ENCODE measurements around the gene RBM15B.
"Not testable (repeated sequence)": the region's sequence is repeated elsewhere in the genome, so short reads cannot be mapped to it uniquely, and the experiment has no call there.

RBM15B gene

DNA sequence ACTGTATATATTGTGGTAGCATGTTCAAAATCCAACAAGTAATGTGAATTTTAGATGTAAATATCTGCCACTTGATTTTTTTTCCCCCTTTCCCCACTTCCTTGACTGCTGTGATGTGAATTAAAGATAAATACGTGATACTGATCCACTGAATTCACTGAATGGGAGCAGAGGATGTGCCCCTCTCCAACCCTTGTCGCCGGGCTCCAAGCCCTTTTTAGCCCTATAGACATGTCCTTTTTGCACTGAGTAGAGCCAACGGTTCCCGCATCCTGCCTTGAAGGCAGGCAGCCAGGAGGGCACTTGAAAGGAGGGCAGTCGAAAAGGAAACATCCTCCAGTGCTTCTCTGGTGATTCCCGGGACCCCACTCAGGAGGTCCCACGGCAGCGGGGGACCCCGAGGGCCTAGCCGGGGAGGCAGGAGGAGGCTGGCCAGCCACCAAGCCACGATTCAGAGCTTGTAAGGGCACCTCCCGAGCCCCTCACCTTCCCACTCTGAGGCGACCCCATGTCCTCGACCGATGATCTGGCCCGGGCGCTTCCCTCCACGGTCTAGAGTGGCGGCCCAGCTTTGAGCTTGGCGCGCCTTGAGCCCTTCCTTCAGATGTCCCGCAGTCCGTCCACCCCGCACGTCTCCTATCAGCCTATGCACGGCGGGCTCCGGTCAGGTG, 6.9 kb upstream of the RBM15B start:
- H3K27ac ChIP-seq, result peak overlapping the region; percentile 93
- TF ChIP-seq, protein P1, sequence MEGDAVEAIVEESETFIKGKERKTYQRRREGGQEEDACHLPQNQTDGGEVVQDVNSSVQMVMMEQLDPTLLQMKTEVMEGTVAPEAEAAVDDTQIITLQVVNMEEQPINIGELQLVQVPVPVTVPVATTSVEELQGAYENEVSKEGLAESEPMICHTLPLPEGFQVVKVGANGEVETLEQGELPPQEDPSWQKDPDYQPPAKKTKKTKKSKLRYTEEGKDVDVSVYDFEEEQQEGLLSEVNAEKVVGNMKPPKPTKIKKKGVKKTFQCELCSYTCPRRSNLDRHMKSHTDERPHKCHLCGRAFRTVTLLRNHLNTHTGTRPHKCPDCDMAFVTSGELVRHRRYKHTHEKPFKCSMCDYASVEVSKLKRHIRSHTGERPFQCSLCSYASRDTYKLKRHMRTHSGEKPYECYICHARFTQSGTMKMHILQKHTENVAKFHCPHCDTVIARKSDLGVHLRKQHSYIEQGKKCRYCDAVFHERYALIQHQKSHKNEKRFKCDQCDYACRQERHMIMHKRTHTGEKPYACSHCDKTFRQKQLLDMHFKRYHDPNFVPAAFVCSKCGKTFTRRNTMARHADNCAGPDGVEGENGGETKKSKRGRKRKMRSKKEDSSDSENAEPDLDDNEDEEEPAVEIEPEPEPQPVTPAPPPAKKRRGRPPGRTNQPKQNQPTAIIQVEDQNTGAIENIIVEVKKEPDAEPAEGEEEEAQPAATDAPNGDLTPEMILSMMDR (IDR thresholded peaks at IDR 0.05; ENCODE audit: low read depth, low read length, missing control alignments), result no peak
- in situ Hi-C loops (cut with HindIII; ENCODE audit: low pct_ligation_motif_present, low sequenced_read_pairs), result no loop called here
- peak; percentile 6 for DNase-seq
- peak overlapping the region; percentile 97 for H3K4me3 ChIP-seq (ENCODE audit: low read depth, low read length)
- H3K36me3 ChIP-seq (replicated peaks), result peaks cover 9% of the 10 kb centered on the region
- no peaks in the 10 kb centered on the region for H3K27me3 ChIP-seq (replicated peaks)

DNA sequence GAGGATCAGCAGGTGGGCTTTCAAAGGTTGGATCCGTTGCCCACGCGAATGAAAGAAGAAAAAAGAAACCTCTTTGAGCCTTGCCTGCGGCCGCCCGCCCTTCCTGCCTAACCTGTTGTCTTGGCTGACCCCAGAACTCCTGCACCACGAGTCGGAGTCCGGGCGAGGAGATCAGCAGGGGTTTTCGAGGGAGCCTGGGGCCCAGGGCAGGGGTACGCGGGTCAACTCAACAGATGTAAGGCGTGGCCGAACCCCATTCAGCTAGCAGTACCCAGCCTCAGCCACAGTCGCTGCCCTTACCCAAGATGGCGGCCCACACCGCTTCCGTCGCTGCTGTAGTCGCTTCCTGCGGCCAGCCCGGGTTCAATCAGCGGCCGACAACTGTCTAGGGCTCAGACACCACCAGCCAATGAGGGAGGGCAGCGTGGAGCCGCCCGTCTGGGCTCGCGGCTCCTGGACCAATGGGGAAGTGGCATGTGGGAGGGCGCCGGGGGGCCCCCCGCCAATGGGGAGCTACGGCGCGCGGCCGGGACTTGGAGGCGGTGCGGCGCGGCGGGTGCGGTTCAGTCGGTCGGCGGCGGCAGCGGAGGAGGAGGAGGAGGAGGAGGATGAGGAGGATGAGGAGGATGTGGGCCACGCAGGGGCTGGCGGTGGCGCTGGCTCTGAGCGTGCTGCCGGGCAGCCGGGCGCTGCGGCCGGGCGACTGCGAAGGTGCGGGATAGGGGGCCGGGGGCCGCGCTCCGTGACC, 6.2 kb upstream of the RBM15B start, which contains the start of gene MANF:
MANF (plus strand) TSS at position 566 of the 748 bp plus-strand sequence; CDS start at position 618, 52 bp downstream.
- in situ Hi-C loops (cut with HindIII; ENCODE audit: low pct_ligation_motif_present, low sequenced_read_pairs), result no loop called here
- Histone ChIP-seq H3K4me3 (ENCODE audit: low read depth, low read length) (peak within 1 kb of the TSS; percentile 97), H3K36me3 (replicated peaks) (peaks cover 15% of the 10 kb centered on the region), H3K27me3 (replicated peaks) (no peaks in the 10 kb centered on the region), H3K27ac (peak within 1 kb of the TSS; percentile 93)
- peak; percentile 98 for DNase-seq
- TF ChIP-seq, protein P1 (IDR thresholded peaks at IDR 0.05; ENCODE audit: low read depth, low read length, missing control alignments), result no peak

DNA sequence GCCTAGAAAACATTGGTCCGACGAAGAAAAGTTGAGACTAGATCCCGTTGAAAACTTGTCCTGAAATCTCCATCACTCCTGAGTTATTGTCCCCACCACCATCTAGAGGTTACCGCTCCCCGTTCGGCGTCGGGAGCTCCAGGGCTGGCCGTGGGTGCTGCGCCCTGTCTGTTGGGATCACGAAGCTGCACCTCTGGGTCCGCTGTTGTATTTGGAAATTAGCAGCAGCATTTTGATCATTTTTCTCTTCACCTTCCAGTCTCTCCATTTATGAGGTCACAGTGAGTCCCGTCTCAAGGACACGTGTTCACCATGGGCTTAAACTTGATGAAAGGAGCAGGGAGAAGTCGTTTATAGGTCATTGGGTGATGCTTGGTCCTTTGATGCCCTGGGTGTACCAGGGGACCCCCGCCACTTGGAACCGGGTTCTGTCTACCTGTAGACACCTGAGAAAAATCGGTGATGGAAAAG, 5.4 kb upstream of the RBM15B start:
- Histone ChIP-seq H3K27me3 (replicated peaks) (no peaks in the 10 kb centered on the region), H3K36me3 (replicated peaks) (peaks cover 21% of the 10 kb centered on the region), H3K27ac (peak overlapping the region; percentile 78), H3K4me3 (ENCODE audit: low read depth, low read length) (peak overlapping the region; percentile 85)
- no peak for DNase-seq
- TF ChIP-seq, protein P1 (IDR thresholded peaks at IDR 0.05; ENCODE audit: low read depth, low read length, missing control alignments), result no peak
- in situ Hi-C loops (cut with HindIII; ENCODE audit: low pct_ligation_motif_present, low sequenced_read_pairs), result no loop called here

DNA sequence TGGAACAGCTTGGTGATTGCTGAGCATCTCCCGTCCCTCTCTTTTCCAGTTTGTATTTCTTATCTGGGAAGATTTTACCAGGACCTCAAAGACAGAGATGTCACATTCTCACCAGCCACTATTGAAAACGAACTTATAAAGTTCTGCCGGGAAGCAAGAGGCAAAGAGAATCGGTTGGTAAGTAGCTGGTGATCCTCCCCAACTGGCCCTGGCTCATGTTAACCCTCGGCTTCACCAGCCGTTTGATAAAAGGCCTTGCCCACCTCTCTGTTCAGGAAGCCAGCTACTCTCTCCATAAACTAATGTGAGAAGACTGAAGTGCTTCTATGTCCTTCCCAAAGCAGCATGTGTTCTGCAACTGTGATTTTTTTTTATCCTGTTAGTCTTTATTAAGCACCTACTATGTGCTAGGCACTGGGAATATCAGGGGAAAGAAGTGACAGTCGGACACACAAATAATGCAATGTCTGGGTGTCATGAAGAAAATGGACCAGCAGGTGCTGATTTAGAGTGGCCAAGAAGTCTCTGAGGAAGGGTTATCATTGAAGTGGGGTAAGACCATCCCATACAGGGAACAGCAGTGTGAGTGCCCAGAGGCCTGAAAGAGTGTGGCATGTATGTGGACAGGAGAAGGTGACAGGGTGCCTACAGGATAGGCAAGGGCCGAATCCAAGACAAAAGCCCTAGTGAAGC, 4.8 kb upstream of the RBM15B start:
- H3K27me3 ChIP-seq (replicated peaks), result no peaks in the 10 kb centered on the region
- peak overlapping the region; percentile 85 for H3K4me3 ChIP-seq (ENCODE audit: low read depth, low read length)
- TF ChIP-seq, protein P1 (IDR thresholded peaks at IDR 0.05; ENCODE audit: low read depth, low read length, missing control alignments), result peak; percentile 24
- no peak overlapping the region for H3K27ac ChIP-seq
- H3K36me3 ChIP-seq (replicated peaks), result peaks cover 21% of the 10 kb centered on the region
- no peak for DNase-seq
- in situ Hi-C loops (cut with HindIII; ENCODE audit: low pct_ligation_motif_present, low sequenced_read_pairs), result no loop called here

DNA sequence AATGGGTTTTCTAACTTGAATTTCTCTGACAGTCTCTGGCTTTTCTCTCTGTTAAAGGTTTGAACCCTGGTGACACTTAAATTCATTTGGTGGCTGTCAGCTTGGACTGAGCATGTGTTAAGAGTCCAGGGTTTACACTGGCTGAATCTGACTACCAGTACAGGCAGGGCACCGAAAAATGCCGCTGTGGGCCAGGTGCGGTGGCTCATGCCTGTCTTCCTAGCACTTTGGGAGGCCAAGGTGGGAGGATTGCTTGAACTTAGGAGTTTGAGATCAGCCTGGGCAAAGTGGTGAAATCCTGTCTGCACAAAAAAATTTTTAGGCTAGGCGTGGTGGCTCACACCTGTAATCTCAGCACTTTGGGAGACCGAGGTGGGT, 4.2 kb upstream of the RBM15B start:
- Histone ChIP-seq H3K27me3 (replicated peaks) (no peaks in the 10 kb centered on the region), H3K4me3 (ENCODE audit: low read depth, low read length) (peak overlapping the region; percentile 85), H3K36me3 (replicated peaks) (peaks cover 21% of the 10 kb centered on the region), H3K27ac (no peak overlapping the region)
- in situ Hi-C loops (cut with HindIII; ENCODE audit: low pct_ligation_motif_present, low sequenced_read_pairs), result no loop called here
- TF ChIP-seq, protein P1 (IDR thresholded peaks at IDR 0.05; ENCODE audit: low read depth, low read length, missing control alignments), result no peak
- DNase-seq, result no peak

DNA sequence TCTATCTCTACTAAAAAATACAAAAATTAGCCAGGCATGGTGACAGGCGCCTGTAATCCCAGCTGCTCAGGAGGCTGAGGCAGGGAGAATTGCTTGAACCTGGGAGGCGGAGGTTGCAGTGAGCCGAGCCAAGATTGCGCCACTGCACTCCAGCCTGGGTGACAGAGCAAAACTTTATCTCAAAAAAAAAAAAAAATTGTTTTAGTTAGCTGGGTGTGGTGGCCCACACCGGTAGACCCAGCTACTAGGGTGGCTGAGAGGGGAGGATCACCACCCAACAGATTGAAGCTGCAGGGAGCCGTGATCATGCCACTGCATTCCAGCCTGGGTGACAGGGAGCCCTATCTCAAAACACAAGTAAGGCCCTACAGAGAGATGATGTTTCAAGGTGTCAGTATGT, 3.8 kb upstream of the RBM15B start:
- Histone ChIP-seq H3K36me3 (replicated peaks) (peaks cover 21% of the 10 kb centered on the region), H3K4me3 (ENCODE audit: low read depth, low read length) (peak overlapping the region; percentile 37)
- DNase-seq; H3K27me3 ChIP-seq (replicated peaks); in situ Hi-C loops (cut with HindIII; ENCODE audit: low pct_ligation_motif_present, low sequenced_read_pairs); H3K27ac ChIP-seq: not testable (repeated sequence)
